A549 (cell line): ENCODE data around the gene METRNL. TPM values are rescaled to one million over a fixed set of nuclear protein-coding genes. Genes with fewer than 3 reads are reported as not detected.

Experiments used
- ATAC-seq, 2 experiments: fragments of 200-7000 bp in 1 of 2; fragments of >200 bp in 1 of 2; cut with Nextera tagmentation in 1 of 2; cut with Tn5 transposase in 1 of 2; 3 replicates each; pipeline versions ENCODE4 v1.8.0 to v1.9.1; 2018 to 2020; ENCODE audit warnings: mild to moderate bottlenecking in 1 of 2, moderate library complexity in 1 of 2
- CTCF ChIA-PET: fragments of 300-600 bp; sonication (Branson Sonifier 250); formaldehyde crosslinking; extraction: SDS; loops from one replicate; lab custom pipeline; 2021; ENCODE audit warnings: antibody characterized with exemption, inconsistent platforms; lab: Yijun Ruan, JAX
- POLR2A ChIA-PET: fragments of 350-600 bp; formaldehyde crosslinking; extraction: SDS; loops from one replicate; lab custom pipeline; 2021; ENCODE audit warnings: antibody characterized with exemption, inconsistent platforms; lab: Yijun Ruan, JAX
- DNase-seq, 2 experiments: peaks; one replicate each; pipeline versions ENCODE4 v3.0.0 to v3.0.0-alpha.2; 2011 to 2016; ENCODE audit warnings: low read depth in 1 of 2, low spot score in 1 of 2
- FAIRE-seq: peaks from 2 replicates; lab custom pipeline; 2011; peaks lifted over from hg19 to GRCh38; lab: Jason Lieb, UNC
- H3K27ac ChIP-seq, 2 experiments: fragments of >200 bp; sonication (Bioruptor Twin); formaldehyde crosslinking; 3 replicates each; pipeline ENCODE4 v1.5.1; 2016 to 2017
- H3K4me1 ChIP-seq: fragments of >200 bp; sonication (Bioruptor Twin); formaldehyde crosslinking; 3 replicates; pipeline ENCODE4 v1.6.1; 2016
- H3K4me2 ChIP-seq: fragments of >200 bp; sonication (Bioruptor Twin); formaldehyde crosslinking; 3 replicates; pipeline ENCODE4 v1.6.1; 2016
- H3K4me3 ChIP-seq: fragments of >200 bp; sonication (Bioruptor Twin); formaldehyde crosslinking; 3 replicates; pipeline ENCODE4 v1.5.1; 2016
- H3K9me3 ChIP-seq: fragments of >200 bp; sonication (Bioruptor Twin); formaldehyde crosslinking; 3 replicates; pipeline ENCODE4 v1.6.1; 2016
- CBX2 ChIP-seq: fragments of 200-600 bp; sonication (generic); IDR thresholded peaks from 2 replicates; pipeline ENCODE4 v1.6.1; 2016; ENCODE audit warnings: low read depth, mild to moderate bottlenecking, borderline replicate concordance
- CHD2 ChIP-seq: fragments of 150-350 bp; IDR thresholded peaks from 2 replicates; pipeline ENCODE4 v1.6.1; 2014; ENCODE audit warnings: low read length; ENCODE audit not compliant: partially characterized antibody
- CHD4 ChIP-seq: fragments of 200-600 bp; sonication (generic); IDR thresholded peaks from 2 replicates; pipeline ENCODE4 v1.6.1; 2016; ENCODE audit warnings: antibody characterized with exemption, mild to moderate bottlenecking, borderline replicate concordance
- EHF ChIP-seq: fragments of 250-450 bp; sonication (Bioruptor Pico); IDR thresholded peaks from 2 replicates; pipeline ENCODE4 v1.5.0; 2020; ENCODE audit warnings: mild to moderate bottlenecking
- ELK1 ChIP-seq: fragments of 150-350 bp; IDR thresholded peaks from 2 replicates; pipeline ENCODE4 v1.6.1; 2014; ENCODE audit warnings: low read depth, mild to moderate bottlenecking, low read length
- EP300 ChIP-seq, 2 experiments: fragments of >200 bp; sonication (Bioruptor Twin); formaldehyde crosslinking; IDR thresholded peaks; 2 replicates in 1 of 2; 3 replicates in 1 of 2; pipeline ENCODE4 v1.6.1; 2016 to 2017
- ESRRA ChIP-seq: fragments of 150-350 bp; IDR thresholded peaks from 2 replicates; pipeline ENCODE4 v1.6.1; 2014; ENCODE audit warnings: mild to moderate bottlenecking, low read length, borderline replicate concordance
- FOSB ChIP-seq: fragments of 250-450 bp; sonication (Bioruptor Pico); IDR thresholded peaks from 2 replicates; pipeline ENCODE4 v1.5.0; 2020; ENCODE audit warnings: mild to moderate bottlenecking, moderate library complexity
- GATA3 ChIP-seq: IDR thresholded peaks from 2 replicates; pipeline ENCODE4 v1.6.1; 2012; ENCODE audit warnings: borderline replicate concordance
- HEYL ChIP-seq: fragments of 250-450 bp; sonication (Bioruptor Pico); IDR thresholded peaks from 2 replicates; pipeline ENCODE4 v1.8.0; 2021; ENCODE audit warnings: mild to moderate bottlenecking, moderate library complexity
- HOXA7 ChIP-seq: fragments of 250-450 bp; sonication (Bioruptor Pico); IDR thresholded peaks from 2 replicates; pipeline ENCODE4 v1.5.0; 2020; ENCODE audit warnings: mild to moderate bottlenecking, moderate library complexity
- HOXB5 ChIP-seq: fragments of 250-450 bp; sonication (Bioruptor Pico); IDR thresholded peaks from 2 replicates; pipeline ENCODE4 v1.5.0; 2020; ENCODE audit warnings: mild to moderate bottlenecking, moderate library complexity
- JUNB ChIP-seq: fragments of >200 bp; sonication (Bioruptor Twin); formaldehyde crosslinking; IDR thresholded peaks from 2 replicates; pipeline ENCODE4 v1.6.1; 2016
- KDM1A ChIP-seq: fragments of 200-600 bp; sonication (generic); IDR thresholded peaks from 2 replicates; pipeline ENCODE4 v1.6.1; 2016; ENCODE audit warnings: low read depth, mild to moderate bottlenecking
- NFE2L2 ChIP-seq: fragments of 150-350 bp; conservative IDR thresholded peaks from 2 replicates; pipeline ENCODE4 v1.6.1; 2014; ENCODE audit warnings: low read length
- NR3C1 ChIP-seq: fragments of >200 bp; sonication (Bioruptor Twin); formaldehyde crosslinking; IDR thresholded peaks from 3 replicates; pipeline ENCODE4 v1.6.1; 2017
- RAD21 ChIP-seq, 2 experiments: fragments of >200 bp in 1 of 2; sonication (Bioruptor Twin) in 1 of 2; formaldehyde crosslinking in 1 of 2; IDR thresholded peaks in 1 of 2; conservative IDR thresholded peaks in 1 of 2; 2 replicates in 1 of 2; 3 replicates in 1 of 2; pipeline ENCODE4 v1.6.1; 2012 to 2018; ENCODE audit warnings: inconsistent platforms in 1 of 2
- RCOR1 ChIP-seq: fragments of 150-350 bp; IDR thresholded peaks from 2 replicates; pipeline ENCODE4 v1.6.1; 2014; ENCODE audit warnings: antibody characterized with exemption, low read length, low read depth
- REST ChIP-seq: fragments of 200-600 bp; sonication (generic); IDR thresholded peaks from 2 replicates; pipeline ENCODE4 v1.6.1; 2016; ENCODE audit warnings: antibody characterized with exemption, mild to moderate bottlenecking, moderate library complexity
- RFX5 ChIP-seq: fragments of 450-650 bp; IDR thresholded peaks from 2 replicates; pipeline ENCODE4 v1.7.1; 2014; ENCODE audit warnings: antibody characterized with exemption, mild to moderate bottlenecking, moderate library complexity
- RNF2 ChIP-seq: fragments of 200-600 bp; sonication (generic); IDR thresholded peaks from 2 replicates; pipeline ENCODE4 v1.6.1; 2016; ENCODE audit warnings: low read depth, mild to moderate bottlenecking, antibody characterized with exemption, moderate library complexity, borderline replicate concordance
- SMC3 ChIP-seq: fragments of >200 bp; sonication (Bioruptor Twin); formaldehyde crosslinking; IDR thresholded peaks from 3 replicates; pipeline ENCODE4 v1.6.1; 2018; ENCODE audit warnings: inconsistent platforms
- SREBF2 ChIP-seq: fragments of 450-650 bp; IDR thresholded peaks from 2 replicates; pipeline ENCODE4 v1.6.1; 2014; ENCODE audit warnings: mild to moderate bottlenecking, moderate library complexity
- TP53 ChIP-seq: fragments of 250-450 bp; sonication (Bioruptor Pico); IDR thresholded peaks from 2 replicates; pipeline ENCODE4 v1.5.0; 2021; ENCODE audit warnings: mild to moderate bottlenecking, moderate library complexity
- USF2 ChIP-seq: fragments of 450-650 bp; IDR thresholded peaks from 2 replicates; pipeline ENCODE4 v1.6.1; 2014; ENCODE audit warnings: antibody characterized with exemption
- ZC3H11A ChIP-seq: fragments of 450-650 bp; IDR thresholded peaks from 2 replicates; pipeline ENCODE4 v1.6.1; 2014; ENCODE audit warnings: antibody characterized with exemption, mild to moderate bottlenecking
- ZSCAN20 ChIP-seq: fragments of 250-450 bp; sonication (Bioruptor Pico); IDR thresholded peaks from 2 replicates; pipeline ENCODE4 v1.8.0; 2022; ENCODE audit warnings: mild to moderate bottlenecking, moderate library complexity
- WGBS: methylation state at CpG from one replicate; pipeline ENCODE4 v1.1.6; 2017; ENCODE audit errors: missing lambda C conversion rate; 5-methylcytosine and 5-hydroxymethylcytosine counted together
- polyA plus RNA-seq, 4 experiments: library from polyadenylated mRNA; depleted of rRNA in 3 of 4; stranded (reverse); fragments of >200 nt; fragmentation: RNase III in 1 of 4; extraction: RNeasy Plus Mini Kit Qiagen cat#74134 plus additional on column Dnase treatment in 1 of 4; gene quantifications; 2 replicates in 3 of 4; 3 replicates in 1 of 4; pipeline ENCODE4 v1.2.3, GENCODE V29; 2011 to 2017
- TF ChIP-seq, protein P1 (sequence below): IDR thresholded peaks from 2 replicates; pipeline ENCODE4 v1.6.1; 2012
- TF ChIP-seq, protein P2 (sequence below): IDR thresholded peaks from 2 replicates; pipeline ENCODE4 v1.6.1; 2012
- TF ChIP-seq, protein P3 (sequence below): fragments of >200 bp; sonication (Bioruptor Twin); formaldehyde crosslinking; IDR thresholded peaks from 2 replicates; pipeline ENCODE4 v1.6.1; 2016

METRNL gene
- polyA plus RNA-seq, 2 of the 4 experiments (the other 2 are of a cell fraction): 1.7 to 6.4 TPM

GRCh38 chr17:83067718-83068261 is 11.6 kb upstream of the METRNL start:
- FAIRE-seq: no peak
- ChIA-PET CTCF (interaction anchor here (1.1 to 1.2 kb wide), 2 partner anchors 9 to 286 kb away, joined by 5 to 6 read pairs; no protein-coding TSS in a partner anchor), POLR2A (no interaction called here)
- peak; percentile 44 to 54 for DNase-seq
- H3K9me3 ChIP-seq: no peaks in the 10 kb centered on the region
- H3K4me1 ChIP-seq: no peaks in the 10 kb centered on the region
- WGBS: 40% methylated on average over 13 of the region's 29 CpGs
- no peak overlapping the region for H3K27ac ChIP-seq
- no peak for TF ChIP-seq RAD21 (conservative IDR thresholded peaks at IDR 0.05 in 1 of 2, IDR thresholded peaks at IDR 0.05 in 1 of 2)
- TF ChIP-seq, protein P1, sequence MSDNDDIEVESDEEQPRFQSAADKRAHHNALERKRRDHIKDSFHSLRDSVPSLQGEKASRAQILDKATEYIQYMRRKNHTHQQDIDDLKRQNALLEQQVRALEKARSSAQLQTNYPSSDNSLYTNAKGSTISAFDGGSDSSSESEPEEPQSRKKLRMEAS: no peak
- TF ChIP-seq SMC3: no peak
- no peak for TF ChIP-seq KDM1A
- no peak for TF ChIP-seq ELK1
- TF ChIP-seq GATA3: no peak
- no peak for TF ChIP-seq NFE2L2
- TF ChIP-seq ESRRA: no peak
- TF ChIP-seq NR3C1: no peak
- no peak for TF ChIP-seq JUNB
- TF ChIP-seq REST: no peak
- TF ChIP-seq CBX2: no peak
- TF ChIP-seq EHF (CRISPR knock-in tag): no peak
- TF ChIP-seq ZC3H11A: no peak
- no peak for TF ChIP-seq EP300 (IDR thresholded peaks at IDR 0.05)
- TF ChIP-seq RNF2: no peak
- TF ChIP-seq ZSCAN20 (CRISPR knock-in tag): no peak
- TF ChIP-seq CHD2: no peak
- TF ChIP-seq TP53 (CRISPR knock-in tag): no peak
- H3K4me2 ChIP-seq: no peak overlapping the region
- no peak overlapping the region for H3K4me3 ChIP-seq
- ATAC-seq: peak in 1 of 2 experiments; percentile 26; a peak in 2 of 6 replicates

DNA sequence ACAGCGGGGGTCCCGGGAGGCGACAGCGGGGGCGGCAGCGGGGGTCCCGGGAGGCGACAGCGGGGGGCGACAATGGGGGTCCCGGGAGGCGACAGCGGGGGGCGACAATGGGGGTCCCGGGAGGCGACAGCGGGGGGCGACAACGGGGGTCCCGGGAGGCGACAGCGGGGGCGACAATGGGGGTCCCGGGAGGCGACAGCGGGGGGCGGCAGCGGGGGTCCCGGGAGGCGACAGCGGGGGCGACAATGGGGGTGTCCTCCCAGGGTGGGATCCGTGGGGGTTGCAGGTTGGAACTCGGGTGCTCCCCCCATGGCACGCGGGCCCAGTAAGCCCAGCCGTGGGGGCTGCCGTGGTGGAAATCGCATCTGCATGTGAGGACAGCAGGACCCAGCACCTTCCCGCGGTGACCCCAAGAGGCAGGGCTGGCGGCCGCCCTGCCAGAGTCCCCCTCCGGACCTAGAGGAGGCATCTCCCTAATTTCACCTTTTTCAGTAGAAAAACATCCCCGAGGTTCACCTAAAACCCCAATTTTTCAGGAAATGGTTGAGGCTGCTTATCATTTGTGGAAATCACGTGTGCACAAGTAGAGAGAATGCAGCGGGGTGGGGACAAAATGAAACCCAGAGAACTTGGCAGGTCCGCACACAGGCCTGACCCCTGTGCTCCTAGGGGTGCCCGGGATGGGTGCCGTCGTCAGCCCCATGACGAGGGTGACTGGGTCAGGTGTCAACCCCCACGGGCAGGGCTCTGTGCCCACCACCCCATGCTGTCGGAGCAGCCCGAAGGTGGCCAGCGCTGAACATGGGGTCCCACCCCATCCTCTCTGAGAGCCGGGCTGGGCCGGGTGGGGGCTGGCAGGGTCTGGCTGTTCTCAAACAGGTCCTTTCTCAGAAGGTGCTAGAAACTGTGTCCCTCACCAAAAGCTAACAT is 10.5 kb upstream of the METRNL start:
- DNase-seq (no peak), ATAC-seq (no peak), FAIRE-seq (no peak)
- no peaks in the 10 kb centered on the region for H3K9me3 ChIP-seq
- H3K4me2 ChIP-seq: no peak overlapping the region
- H3K27ac ChIP-seq: no peak overlapping the region
- 60% methylated on average over 21 of the region's 58 CpGs for WGBS
- ChIA-PET POLR2A (no interaction called here), CTCF (no interaction called here)
- H3K4me1 ChIP-seq: peaks cover 9% of the 10 kb centered on the region; the same call in 2 of the 3 replicates
- H3K4me3 ChIP-seq: no peak overlapping the region
- TF ChIP-seq RCOR1: no peak
- TF ChIP-seq, protein P2, sequence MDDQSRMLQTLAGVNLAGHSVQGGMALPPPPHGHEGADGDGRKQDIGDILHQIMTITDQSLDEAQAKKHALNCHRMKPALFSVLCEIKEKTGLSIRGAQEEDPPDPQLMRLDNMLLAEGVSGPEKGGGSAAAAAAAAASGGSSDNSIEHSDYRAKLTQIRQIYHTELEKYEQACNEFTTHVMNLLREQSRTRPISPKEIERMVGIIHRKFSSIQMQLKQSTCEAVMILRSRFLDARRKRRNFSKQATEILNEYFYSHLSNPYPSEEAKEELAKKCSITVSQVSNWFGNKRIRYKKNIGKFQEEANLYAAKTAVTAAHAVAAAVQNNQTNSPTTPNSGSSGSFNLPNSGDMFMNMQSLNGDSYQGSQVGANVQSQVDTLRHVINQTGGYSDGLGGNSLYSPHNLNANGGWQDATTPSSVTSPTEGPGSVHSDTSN: no peak
- no peak for TF ChIP-seq CHD4
- TF ChIP-seq RFX5: no peak
- no peak for TF ChIP-seq SREBF2
- no peak for TF ChIP-seq RAD21 (conservative IDR thresholded peaks at IDR 0.05 in 1 of 2, IDR thresholded peaks at IDR 0.05 in 1 of 2)
- no peak for TF ChIP-seq HEYL (CRISPR knock-in tag)
- TF ChIP-seq USF2: no peak
- TF ChIP-seq, protein P3, sequence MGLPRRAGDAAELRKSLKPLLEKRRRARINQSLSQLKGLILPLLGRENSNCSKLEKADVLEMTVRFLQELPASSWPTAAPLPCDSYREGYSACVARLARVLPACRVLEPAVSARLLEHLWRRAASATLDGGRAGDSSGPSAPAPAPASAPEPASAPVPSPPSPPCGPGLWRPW: no peak
- no peak for TF ChIP-seq CHD2
- TF ChIP-seq HOXA7 (CRISPR knock-in tag): no peak
- no peak for TF ChIP-seq ESRRA
- TF ChIP-seq HOXB5 (CRISPR knock-in tag): no peak
- TF ChIP-seq FOSB (CRISPR knock-in tag): no peak
